ENCODE data around the gene TBC1D8B.

Gene TBC1D8B

DNA sequence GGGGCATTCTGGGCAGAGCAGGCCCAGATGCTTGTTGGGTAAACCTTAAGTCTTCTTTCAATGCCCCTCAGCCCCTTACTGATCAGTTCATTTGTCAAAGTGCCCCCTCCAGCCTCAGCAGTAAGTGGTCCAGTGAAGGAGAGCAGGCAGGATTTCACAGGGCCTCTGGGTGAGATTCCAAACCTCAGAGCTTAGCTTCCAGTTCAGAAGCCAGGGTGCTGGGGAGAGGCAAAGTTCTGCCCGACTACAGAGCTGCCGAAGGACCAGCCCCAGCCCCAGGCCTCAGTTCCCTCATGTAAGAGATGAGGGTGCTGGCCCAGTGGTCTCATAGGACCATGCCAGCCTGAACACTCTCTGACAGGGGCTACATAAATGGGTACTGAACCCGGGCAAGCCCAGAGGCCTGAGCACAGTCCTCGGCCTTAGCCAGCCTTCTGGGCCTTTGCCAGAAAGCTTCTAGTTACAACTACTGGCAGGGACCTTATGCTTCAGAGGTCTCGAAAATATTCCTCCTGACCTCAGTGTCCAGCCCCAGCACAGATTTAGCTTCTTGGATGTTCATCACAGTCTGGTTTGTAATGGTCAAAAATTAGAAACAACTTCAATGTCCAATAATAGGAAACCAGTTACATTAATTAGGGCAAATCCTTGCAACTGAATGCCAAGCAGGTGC lies 101.5 kb downstream of the TBC1D8B start:
- no peak overlapping the region for H3K4me3 ChIP-seq (ENCODE audit: low read length)
- DNase-seq (ENCODE audit: low read depth), result no peak
- no peak for TF ChIP-seq CTCF (conservative IDR thresholded peaks at IDR 0.05; ENCODE audit: low read length)

GRCh38 chrX:106905064-106905708 lies 102.7 kb downstream of the TBC1D8B start:
- no peak overlapping the region for H3K4me3 ChIP-seq (ENCODE audit: low read length)
- no peak for DNase-seq (ENCODE audit: low read depth)
- TF ChIP-seq CTCF (conservative IDR thresholded peaks at IDR 0.05; ENCODE audit: low read length), result no peak

DNA sequence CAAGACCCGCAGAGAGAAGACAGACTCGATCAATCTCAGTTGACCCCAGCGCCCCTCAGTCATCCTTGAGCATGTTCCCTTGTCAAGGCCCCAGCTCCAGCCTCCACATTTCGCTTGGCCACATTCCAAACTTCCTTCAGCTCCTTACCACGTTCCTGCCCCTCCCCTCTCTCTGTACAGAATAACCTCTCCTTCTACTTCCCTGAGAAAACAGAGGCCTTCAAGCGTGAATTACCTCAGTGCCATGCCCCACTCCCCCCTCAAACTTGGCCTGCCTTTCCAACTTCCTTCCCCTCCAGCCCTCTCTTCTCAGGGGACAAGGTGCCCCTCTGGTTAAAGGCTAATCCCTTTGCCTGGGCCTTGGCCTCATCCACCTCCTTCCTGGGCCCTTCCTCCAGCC lies 103.9 kb downstream of the TBC1D8B start:
- no peak for TF ChIP-seq CTCF (conservative IDR thresholded peaks at IDR 0.05; ENCODE audit: low read length)
- no peak for DNase-seq (ENCODE audit: low read depth)
- H3K4me3 ChIP-seq (ENCODE audit: low read length), result no peak overlapping the region

DNA sequence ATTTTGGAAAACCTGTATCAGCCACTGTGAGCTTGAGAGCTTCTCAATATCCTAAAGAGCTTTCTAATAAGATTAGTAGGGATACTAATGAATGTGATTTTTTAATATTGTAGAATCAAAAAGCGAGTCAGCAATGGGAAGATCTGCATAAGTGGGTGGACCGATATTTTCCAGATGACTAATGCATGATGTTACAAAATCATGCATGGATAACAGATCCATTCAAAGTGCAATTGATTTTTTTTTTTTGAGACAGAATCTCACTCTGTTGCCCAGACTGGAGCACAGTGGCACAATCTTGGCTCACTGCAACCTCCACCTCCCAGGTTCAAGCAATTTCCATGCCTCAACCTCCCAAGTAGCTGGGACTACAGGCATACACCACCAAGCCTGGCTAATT lies 110.4 kb downstream of the TBC1D8B start:
- peak; percentile 25 for DNase-seq (ENCODE audit: low read depth)
- no peak for TF ChIP-seq CTCF (conservative IDR thresholded peaks at IDR 0.05; ENCODE audit: low read length)
- no peak overlapping the region for H3K4me3 ChIP-seq (ENCODE audit: low read length)

GRCh38 chrX:106917830-106918500 lies 115.5 kb downstream of the TBC1D8B start:
- peak; percentile 34 for DNase-seq (ENCODE audit: low read depth)
- no peak overlapping the region for H3K4me3 ChIP-seq (ENCODE audit: low read length)
- TF ChIP-seq CTCF (conservative IDR thresholded peaks at IDR 0.05; ENCODE audit: low read length), result no peak

GRCh38 chrX:106919932-106920452 lies 117.5 kb downstream of the TBC1D8B start, which contains the start of gene CLDN2:
CLDN2 (plus strand) TSS chrX:106920402; CDS start chrX:106928229, 7,827 bp downstream.
- no peak for DNase-seq (ENCODE audit: low read depth)
- no peak within 1 kb of the TSS for H3K4me3 ChIP-seq (ENCODE audit: low read length)
- no peak for TF ChIP-seq CTCF (conservative IDR thresholded peaks at IDR 0.05; ENCODE audit: low read length)
